Activated CD8-positive, alpha-beta memory T cell treated with anti-CD3 and anti-CD28 coated beads for 4 hours (primary cell): Measurements from ENCODE around the gene RNF213.
"Not testable (repeated sequence)": the region's sequence is repeated elsewhere in the genome, so short reads cannot be mapped to it uniquely, and the experiment has no call there.

Source experiments
- DNase-seq, 2 donors: peaks; one replicate each; pipeline ENCODE4 v3.0.0-alpha.2; 2020; ENCODE audit warnings: low read depth in 2 of 2

RNF213 gene

GRCh38 chr17:80292521-80292971, 31.9 kb downstream of the RNF213 start:
- DNase-seq, result no peak

- DNase-seq, result no peak
These were observed 33.6 kb downstream of the RNF213 start for GRCh38 chr17:80294210-80294609.

DNA sequence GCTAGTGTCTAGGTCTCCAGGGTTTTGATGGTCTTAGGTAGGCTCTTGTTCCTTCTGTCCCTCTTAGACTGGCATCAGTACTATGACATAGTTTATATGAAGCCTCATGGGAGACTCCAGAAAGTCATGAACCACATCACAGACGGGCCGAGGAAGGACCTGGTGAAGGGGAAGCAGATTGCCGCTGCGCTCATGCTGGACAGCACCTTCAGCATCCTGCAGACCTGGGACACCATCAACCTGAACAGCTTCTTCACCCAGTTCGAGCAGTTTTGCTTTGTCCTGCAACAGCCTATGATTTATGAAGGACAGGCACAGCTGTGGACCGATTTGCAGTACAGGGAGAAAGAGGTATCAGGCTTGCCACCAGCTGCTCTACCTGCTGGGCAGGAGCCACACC, 34.0 kb downstream of the RNF213 start:
- DNase-seq, result no peak

DNA sequence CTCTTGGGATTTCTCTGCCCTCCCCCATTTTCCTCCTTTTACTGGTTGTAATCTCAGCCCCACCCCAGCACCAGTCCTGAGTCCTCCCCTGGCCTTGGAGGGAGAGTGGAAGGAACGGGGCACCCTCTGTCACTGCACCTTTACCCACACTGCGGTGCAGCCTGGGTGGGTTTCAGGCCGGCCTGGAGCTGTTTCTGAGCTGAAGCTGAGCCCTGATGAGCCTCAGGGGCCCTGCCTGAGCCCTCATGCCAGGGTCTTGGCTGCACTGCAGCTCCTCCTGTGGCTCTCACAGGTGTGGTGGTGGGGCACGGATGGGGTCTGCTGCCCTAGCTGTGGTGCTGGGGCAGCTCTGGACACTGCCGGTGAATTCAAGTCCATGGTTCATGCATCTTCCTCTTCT, 34.5 kb downstream of the RNF213 start:
- DNase-seq, result no peak

GRCh38 chr17:80295559-80295958, 34.9 kb downstream of the RNF213 start:
- no peak for DNase-seq

- no peak for DNase-seq
These were observed 35.6 kb downstream of the RNF213 start for GRCh38 chr17:80296221-80296620.

- DNase-seq, result no peak
These were observed 37.4 kb downstream of the RNF213 start for GRCh38 chr17:80297996-80298560.

GRCh38 chr17:80299350-80300100, 38.9 kb downstream of the RNF213 start:
- not testable (repeated sequence) for DNase-seq

DNA sequence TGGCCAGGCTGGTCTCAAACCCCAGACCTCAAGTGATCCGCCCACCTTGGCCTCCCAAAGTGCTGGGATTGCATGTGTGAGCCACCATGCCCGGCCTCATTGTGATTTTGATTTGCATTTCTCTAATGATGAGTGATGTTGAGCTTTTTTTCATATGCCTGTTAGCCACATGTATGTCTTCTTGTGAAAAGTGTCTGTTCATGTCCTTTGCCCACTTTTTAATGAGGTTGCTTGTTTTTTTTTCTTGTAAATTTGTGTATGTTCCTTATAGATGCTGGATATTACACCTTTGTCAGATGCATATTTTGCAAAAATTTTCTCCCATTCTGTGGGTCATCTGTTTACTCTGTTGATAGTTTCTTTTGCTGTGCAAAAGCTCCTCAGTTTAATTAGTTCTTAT, 40.1 kb downstream of the RNF213 start:
- DNase-seq, result not testable (repeated sequence)

DNA sequence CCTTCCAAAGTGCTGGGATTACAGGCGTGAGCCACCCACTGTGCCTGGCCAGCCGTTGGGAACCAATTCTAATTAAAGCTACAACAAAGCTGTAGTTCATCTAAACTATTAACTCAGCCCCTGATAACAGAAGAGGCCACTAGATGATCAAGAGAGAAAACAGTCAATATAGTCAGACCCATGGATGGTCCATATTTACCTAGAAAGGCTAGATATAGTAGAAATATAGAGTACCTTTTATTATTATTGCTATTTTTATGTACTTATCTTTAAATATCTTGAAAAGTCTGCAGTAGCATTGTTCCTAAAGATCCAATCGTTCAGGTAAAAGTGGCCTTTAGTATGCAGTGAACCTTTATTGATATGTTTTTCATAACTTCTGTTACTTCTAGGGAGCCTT, 43.2 kb downstream of the RNF213 start:
- DNase-seq, result no peak

DNA sequence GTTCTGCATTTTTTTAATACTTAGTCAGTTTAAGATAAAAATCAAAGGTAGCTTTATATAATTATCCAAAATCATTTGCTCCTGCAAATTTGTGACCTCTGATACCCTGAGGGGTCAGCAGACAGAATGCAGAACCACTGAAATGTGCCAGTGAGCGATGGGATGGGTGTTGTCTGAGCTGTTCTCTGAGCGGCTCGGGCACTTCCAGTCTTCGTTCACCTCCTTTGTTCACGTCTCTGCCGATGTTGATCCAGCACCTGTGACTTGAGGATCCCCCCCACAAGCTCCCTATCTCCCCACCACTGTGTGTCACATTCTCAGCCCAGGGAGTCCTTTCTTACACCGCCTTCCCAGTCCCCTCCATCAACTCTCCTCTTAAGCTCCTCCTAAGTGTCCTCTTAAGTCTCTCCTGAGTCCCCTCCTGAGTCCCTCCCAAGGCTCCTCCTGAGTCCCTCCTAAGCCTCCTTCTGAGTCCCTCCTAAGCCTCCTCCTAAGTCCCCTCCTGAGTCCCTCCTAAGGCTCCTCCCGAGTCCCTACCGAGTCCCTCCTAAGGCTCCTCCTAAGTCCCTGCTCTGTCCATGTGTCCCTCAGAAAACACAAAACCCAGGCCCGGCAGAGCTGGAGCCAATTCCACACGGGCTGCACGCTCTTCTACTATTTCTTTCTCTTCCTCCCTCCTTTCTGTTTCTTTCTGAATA, 47.5 kb downstream of the RNF213 start:
- DNase-seq, result no peak

DNA sequence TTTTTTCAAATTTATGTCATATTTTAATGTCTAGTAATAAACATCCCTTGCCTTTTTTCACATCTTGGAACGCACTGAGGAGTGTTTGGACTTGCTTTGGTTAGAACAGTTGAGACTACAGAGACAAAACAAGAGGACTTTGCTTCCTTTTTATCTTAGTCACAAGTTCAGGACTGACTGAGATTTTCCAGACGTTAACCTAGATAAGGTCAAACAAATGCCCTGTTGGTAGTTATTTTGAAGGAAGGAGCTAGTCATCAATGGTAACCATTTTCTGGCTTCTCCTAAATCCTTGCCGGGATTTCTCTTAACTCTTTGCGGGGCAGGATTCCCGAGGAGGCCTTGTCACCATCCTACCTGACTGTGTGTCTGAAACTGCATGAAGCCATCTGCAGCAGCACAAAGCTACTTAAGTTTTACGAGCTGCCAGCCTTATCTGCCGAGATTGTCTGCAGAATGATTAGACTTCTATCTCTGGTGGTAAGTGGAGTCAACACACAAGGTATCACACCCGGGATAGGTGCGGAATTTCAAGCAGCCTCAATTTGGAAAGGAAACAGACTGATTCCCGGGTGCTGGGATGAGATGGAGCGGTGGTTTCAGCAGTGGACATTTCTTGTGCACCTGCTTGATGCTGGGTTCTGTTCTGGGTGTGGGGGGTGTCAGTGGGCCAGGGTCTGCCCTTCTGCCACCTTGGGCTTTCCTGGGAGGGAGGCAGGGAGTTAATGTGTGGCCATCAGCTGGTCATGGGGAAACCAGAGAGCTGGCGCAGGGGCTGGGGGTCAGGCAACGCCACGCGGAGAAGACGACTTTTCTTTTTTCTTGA, 48.3 kb downstream of the RNF213 start:
- no peak for DNase-seq

GRCh38 chr17:80311216-80311827, 50.7 kb downstream of the RNF213 start:
- DNase-seq, result no peak

DNA sequence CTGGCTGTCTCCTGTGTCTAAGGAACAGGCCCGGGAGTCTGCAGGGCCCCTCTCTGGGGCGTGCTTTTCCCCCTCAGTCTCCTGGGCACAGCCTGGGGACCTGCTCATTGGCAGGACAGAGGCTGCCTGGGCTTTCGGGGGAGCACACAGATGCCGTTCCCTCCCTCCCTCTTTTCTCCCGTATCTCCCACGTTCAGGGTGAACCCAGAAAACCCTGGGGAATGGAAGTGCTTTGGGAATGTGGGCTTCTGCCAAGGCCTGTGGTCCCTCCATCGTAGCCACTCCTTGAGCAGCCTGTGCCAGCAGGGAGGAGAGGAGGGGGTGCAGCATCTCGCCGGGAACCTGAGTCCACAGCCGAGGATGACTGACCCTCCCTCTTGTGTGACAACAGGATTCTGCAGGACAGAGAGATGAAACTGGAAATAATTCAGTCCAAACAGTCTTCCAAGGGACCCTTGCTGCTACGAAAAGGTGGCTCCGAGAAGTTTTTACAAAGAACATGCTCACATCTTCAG, 52.0 kb downstream of the RNF213 start:
- no peak for DNase-seq

DNA sequence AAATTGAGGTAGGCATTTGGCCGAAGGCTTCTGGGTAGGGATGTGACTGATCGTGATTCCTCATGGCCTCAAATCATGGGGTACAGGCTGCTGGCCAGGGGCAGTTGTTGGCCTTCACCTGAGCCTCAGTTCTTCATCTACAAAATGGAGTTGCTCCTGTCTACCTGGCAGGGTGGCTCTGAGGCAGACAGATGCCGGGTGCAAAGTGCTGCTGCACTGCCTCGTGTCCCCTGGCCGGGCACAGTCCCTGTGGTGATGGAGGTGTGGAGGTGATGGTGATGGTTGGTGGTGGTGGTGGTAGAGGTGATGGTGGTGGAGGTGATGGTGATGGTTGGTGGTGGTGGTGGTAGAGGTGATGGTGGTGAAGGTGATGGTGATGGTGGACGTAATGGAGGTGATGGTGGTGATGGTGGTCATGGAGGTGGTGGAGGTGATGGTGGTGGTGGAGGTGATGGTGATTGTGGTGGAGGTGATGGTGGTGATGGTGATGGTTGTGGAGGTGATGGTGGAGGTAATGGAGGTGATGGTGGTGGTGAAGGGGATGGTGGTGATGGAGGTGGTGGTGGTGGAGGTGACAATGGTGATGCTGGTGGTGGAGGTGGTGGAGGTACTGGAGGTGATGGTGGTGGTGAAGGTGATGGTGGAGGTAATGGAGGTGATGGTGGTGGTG, 52.6 kb downstream of the RNF213 start:
- no peak for DNase-seq

DNA sequence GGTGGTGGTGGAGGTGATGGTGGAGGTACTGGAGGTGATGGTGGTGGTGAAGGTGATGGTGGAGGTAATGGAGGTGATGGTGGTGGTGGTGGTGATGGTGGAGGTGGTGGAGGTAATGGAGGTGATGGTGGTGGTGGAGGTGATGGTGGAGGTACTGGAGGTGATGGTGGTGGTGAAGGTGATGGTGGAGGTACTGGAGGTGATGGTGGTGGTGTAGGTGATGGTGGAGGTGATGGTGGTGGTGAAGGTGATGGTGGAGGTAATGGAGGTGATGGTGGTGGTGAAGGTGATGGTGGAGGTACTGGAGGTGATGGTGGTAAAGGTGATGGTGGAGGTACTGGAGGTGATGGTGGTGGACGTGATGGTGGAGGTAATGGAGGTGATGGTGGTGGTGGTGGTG, 53.3 kb downstream of the RNF213 start:
- not testable (repeated sequence) for DNase-seq

GRCh38 chr17:80315517-80316182, 55.0 kb downstream of the RNF213 start:
- no peak for DNase-seq

DNA sequence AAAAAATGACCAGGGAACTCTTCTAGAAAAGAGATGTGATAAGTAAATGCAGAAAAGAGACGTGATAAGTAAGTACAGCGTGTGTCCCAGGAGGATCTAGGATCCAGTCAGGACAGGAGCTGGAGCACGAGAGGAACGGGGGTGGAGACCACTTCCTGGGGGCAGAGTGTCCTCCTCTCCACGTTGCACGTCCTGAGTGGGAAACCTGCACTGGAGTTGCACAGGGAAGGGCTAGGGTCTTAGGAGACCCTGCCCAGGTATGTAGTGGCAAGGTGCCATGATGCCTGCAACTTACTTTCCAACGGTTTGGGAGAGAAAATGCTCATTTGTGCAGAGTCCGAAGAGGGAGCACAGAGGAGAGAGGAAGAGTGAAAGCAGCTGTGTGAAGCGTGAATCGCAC, 55.8 kb downstream of the RNF213 start:
- DNase-seq, result no peak

GRCh38 chr17:80316927-80317705, 56.5 kb downstream of the RNF213 start:
- no peak for DNase-seq

DNA sequence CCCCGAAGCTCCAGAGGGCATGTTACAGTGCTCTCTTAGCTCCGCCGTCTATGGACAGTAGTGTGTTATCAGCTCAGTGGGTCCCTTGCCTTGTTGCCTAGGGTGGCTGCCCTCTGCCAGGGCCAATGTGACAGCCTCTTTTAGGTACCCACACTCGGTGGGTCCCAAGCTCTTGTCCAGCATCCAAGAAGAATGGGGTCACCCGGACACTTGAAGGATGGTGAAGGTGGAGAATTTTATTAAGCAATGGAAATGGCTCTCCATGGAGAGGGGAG, 57.0 kb downstream of the RNF213 start:
- no peak for DNase-seq
